Heart right ventricle (tissue), 16 donors: ENCODE data around the gene NKD2. TPM values are rescaled to one million over a fixed set of nuclear protein-coding genes. Genes with fewer than 3 reads are reported as not detected.

ENCODE experiments used
- ATAC-seq, 8 donors: fragments of 200-7000 bp; cut with Tn5 transposase; one replicate each; pipeline ENCODE4 v1.9.1; 2020; ENCODE audit warnings: mild to moderate bottlenecking in 8 of 8, moderate library complexity in 8 of 8, moderate number of reproducible peaks in 1 of 8
- DNase-seq, 2 donors: peaks; one replicate each; pipeline ENCODE4 v3.0.0-alpha.2; 2020
- H3K27ac ChIP-seq, 10 donors: fragments of 200-600 bp; sonication (generic) in 2 of 10; one replicate each; pipeline versions ENCODE4 v1.5.0 to v1.8.0; 2020 to 2022; ENCODE audit warnings: mild to moderate bottlenecking in 3 of 10
- H3K27me3 ChIP-seq, 7 donors: fragments of 200-600 bp; one replicate each; pipeline ENCODE4 v1.8.0; 2021 to 2022; ENCODE audit warnings: mild to moderate bottlenecking in 2 of 7
- H3K36me3 ChIP-seq, 9 donors: fragments of 200-600 bp; sonication (generic) in 1 of 9; one replicate each; pipeline versions ENCODE4 v1.5.0 to v1.8.0; 2020 to 2022; ENCODE audit warnings: mild to moderate bottlenecking in 2 of 9
- H3K4me1 ChIP-seq, 9 donors: fragments of 200-600 bp; sonication (generic) in 1 of 9; one replicate each; pipeline versions ENCODE4 v1.5.0 to v1.8.0; 2020 to 2022; ENCODE audit warnings: mild to moderate bottlenecking in 4 of 9
- H3K4me3 ChIP-seq, 10 donors: fragments of 200-600 bp; sonication (generic) in 2 of 10; one replicate each; pipeline versions ENCODE4 v1.5.0 to v1.8.0; 2020 to 2022; ENCODE audit warnings: mild to moderate bottlenecking in 7 of 10, moderate library complexity in 2 of 10
- H3K9me3 ChIP-seq, 11 donors: fragments of 200-600 bp in 10 of 11; sonication (generic) in 2 of 11; one replicate each; pipeline versions ENCODE4 v1.5.0 to v1.8.0; 2013 to 2022; ENCODE audit warnings: mild to moderate bottlenecking in 2 of 11, control low read depth in 1 of 11, moderate library complexity in 1 of 11
- CTCF ChIP-seq, 9 donors: fragments of 200-600 bp; sonication (generic) in 2 of 9; IDR thresholded peaks; one replicate each; pipeline versions ENCODE4 v1.5.0 to v1.8.0; 2021 to 2022; ENCODE audit warnings: antibody characterized with exemption in 9 of 9, mild to moderate bottlenecking in 5 of 9, moderate library complexity in 1 of 9
- WGBS, 2 donors: extraction: QIAGEN DNeasy Blood & Tissue Kit; methylation state at CpG; one replicate each; pipeline ENCODE4 v1.1.7; 2013; ENCODE audit warnings: inconsistent platforms in 1 of 2; 5-methylcytosine and 5-hydroxymethylcytosine counted together
- intact Hi-C, 10 donors: fragments of 100-400 bp; cut with DNase I; formaldehyde crosslinking; loops; one replicate each; pipeline versions ENCODE4 v1.11.1 to v1.14.2; 2022
- polyA plus RNA-seq, 2 donors: library from polyadenylated mRNA; stranded (reverse); fragments of 200-250 nt; gene quantifications; one replicate each; pipeline ENCODE4 v1.2.3, GENCODE V29; 2013
- total RNA-seq, 10 donors: library from RNA; stranded (reverse); fragmentation: NEBNext Ultra II Directional in 3 of 10; extraction: Animal tissue kit (Norgen Biotek cat#: 25700) in 3 of 10; gene quantifications; one replicate each; pipeline versions ENCODE4 v1.2.1 to v1.2.4, GENCODE V29; 2021 to 2023
- donor health status: Arrhythmogenic right ventricular cardiomyopathy.
- donor health status: ischemic (EF 13 %, LVEDD 7.1; RV severe dilation, severe dysfunction).
- donor health status: healthy with polysubstance abuse.
- donor health status: DM: no; HTN: yes; CAD: no.
- donor health status: DM: no; HTN: no; CAD: no.
- donor health status: ischemic (EF 25% LVEDD 6.9; RV normal size, moderate dysfunction).
- donor health status: ischemic (EF 25% LVEDD 5.7; RV mildly dilated, moderate dysfunction).
- donor health status: healthy.
- donor health status: DM: yes; HTN: yes; CAD: no.
- donor health status: Ischemic cardiomyopathy.
- donor health status: ischemic (EF 35%, LVEDD 5.7; RV mildly dilated, moderate dysfunction).
- donor health status: nonischemic (EF 11% LVEDD 7.7; RV severe dilation, severe dysfunction).
- donor health status: DM: yes; HTN: yes; CAD: no.
- donor health status: PGD.
- donor health status: ischemic (EF 29% LVEDD 5.4; RV normal size, mild dysfunction).
- donor health status: nonischemic (EF 23%, LVEDD 6.1; RV moderate dilation, normal function).

Gene NKD2
- total and polyA plus RNA-seq, 12 donors = 0.31 to 12.7 (median 1.8) TPM

- DNase-seq (peak in 1 of 2 donors; percentile 2), ATAC-seq (peak in 3 of 8 donors; percentile 15 to 63 (median 17))
- 94% methylated on average over 29 of the region's 29 CpGs for WGBS, 2 donors
- peaks cover 0 to 15% (median 3%) of the 10 kb centered on the region in 9 donors for H3K4me1 ChIP-seq
- no peaks in the 10 kb centered on the region for H3K27me3 ChIP-seq
- no peaks in the 10 kb centered on the region for H3K36me3 ChIP-seq
- intact Hi-C loops = no loop called here
- peaks cover 0 to 5% (median 0%) of the 10 kb centered on the region in 11 donors for H3K9me3 ChIP-seq
- no peak overlapping the region for H3K4me3 ChIP-seq
- H3K27ac ChIP-seq = no peak overlapping the region
- TF ChIP-seq CTCF (IDR thresholded peaks at IDR 0.05) = no peak
Observed at GRCh38 chr5:976849-977751, 31.5 kb upstream of the NKD2 start.

- Histone ChIP-seq H3K4me1 (peaks cover 0 to 15% (median 3%) of the 10 kb centered on the region in 9 donors), H3K4me3 (no peak overlapping the region), H3K36me3 (no peaks in the 10 kb centered on the region), H3K9me3 (no peaks in the 10 kb centered on the region), H3K27ac (no peak overlapping the region), H3K27me3 (no peaks in the 10 kb centered on the region)
- TF ChIP-seq CTCF (IDR thresholded peaks at IDR 0.05) = no peak
- DNase-seq (peak in 1 of 2 donors; percentile 6), ATAC-seq (no peak)
- intact Hi-C loops = no loop called here
- WGBS, 2 donors = 61 to 64% methylated on average over 16 of the region's 16 CpGs
Observed at GRCh38 chr5:978054-978453, 30.5 kb upstream of the NKD2 start.

GRCh38 chr5:978693-979092 is 29.9 kb upstream of the NKD2 start:
- ATAC-seq (peak in 2 of 8 donors; percentile 16 to 37), DNase-seq (peak in 1 of 2 donors; percentile 6)
- 64 to 67% methylated on average over 10 of the region's 10 CpGs for WGBS, 2 donors

More at GRCh38 chr5:978693-979092, 29.9 kb upstream of the NKD2 start:
- H3K4me3 ChIP-seq = no peak overlapping the region
- H3K9me3 ChIP-seq = no peaks in the 10 kb centered on the region
- intact Hi-C loops = no loop called here
- TF ChIP-seq CTCF (IDR thresholded peaks at IDR 0.05) = no peak
- no peaks in the 10 kb centered on the region for H3K27me3 ChIP-seq
- H3K27ac ChIP-seq = no peak overlapping the region
- peaks cover 0 to 15% (median 3%) of the 10 kb centered on the region in 9 donors for H3K4me1 ChIP-seq
- H3K36me3 ChIP-seq = no peaks in the 10 kb centered on the region
